Activated naive CD4-positive, alpha-beta T cell treated with anti-CD3 and anti-CD28 coated beads, Interleukin-2, amount 50 U/mL, for 24 hours (primary cell): Measurements from ENCODE around the gene EMSY.

Experiments used
- H3K27ac Mint-ChIP-seq: one replicate; pipeline ENCODE4 v1.8.0; 2021; ENCODE audit warnings: mild to moderate bottlenecking, mixed read lengths
- H3K27me3 Mint-ChIP-seq: one replicate; pipeline ENCODE4 v1.8.0; 2021; ENCODE audit warnings: mixed read lengths
- H3K36me3 Mint-ChIP-seq: one replicate; pipeline ENCODE4 v1.8.0; 2021; ENCODE audit warnings: mixed read lengths
- H3K4me1 Mint-ChIP-seq: one replicate; pipeline ENCODE4 v1.8.0; 2021; ENCODE audit warnings: mixed read lengths
- H3K4me3 Mint-ChIP-seq: one replicate; pipeline ENCODE4 v1.8.0; 2021; ENCODE audit warnings: mild to moderate bottlenecking, mixed read lengths
- H3K9me3 Mint-ChIP-seq: one replicate; pipeline ENCODE4 v1.8.0; 2021; ENCODE audit warnings: mixed read lengths

Gene EMSY

DNA sequence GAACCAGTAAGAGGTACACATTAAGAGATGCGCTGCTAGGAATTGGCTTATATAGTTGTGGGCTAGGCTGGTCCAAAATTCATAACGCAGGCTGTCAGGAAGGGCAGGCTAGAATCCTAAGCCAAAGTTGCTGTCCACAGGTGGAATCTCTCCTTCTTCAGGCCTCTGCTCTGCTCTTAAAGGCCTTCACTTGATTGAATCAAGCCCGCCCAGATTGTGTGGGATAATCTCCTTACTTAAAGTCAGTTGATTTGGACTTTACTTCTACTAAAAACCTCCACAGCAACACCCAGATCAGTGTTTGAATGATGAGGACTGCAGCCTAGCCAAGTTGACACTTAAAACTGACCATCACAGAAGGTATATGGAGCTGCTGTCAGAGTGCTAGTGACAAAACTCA lies 156.9 kb downstream of the EMSY start:
- H3K36me3 Mint-ChIP-seq: no peaks in the 10 kb centered on the region
- no peaks in the 10 kb centered on the region for H3K4me1 Mint-ChIP-seq
- H3K27ac Mint-ChIP-seq: no peak overlapping the region
- H3K9me3 Mint-ChIP-seq: no peaks in the 10 kb centered on the region
- no peaks in the 10 kb centered on the region for H3K27me3 Mint-ChIP-seq
- no peak overlapping the region for H3K4me3 Mint-ChIP-seq

DNA sequence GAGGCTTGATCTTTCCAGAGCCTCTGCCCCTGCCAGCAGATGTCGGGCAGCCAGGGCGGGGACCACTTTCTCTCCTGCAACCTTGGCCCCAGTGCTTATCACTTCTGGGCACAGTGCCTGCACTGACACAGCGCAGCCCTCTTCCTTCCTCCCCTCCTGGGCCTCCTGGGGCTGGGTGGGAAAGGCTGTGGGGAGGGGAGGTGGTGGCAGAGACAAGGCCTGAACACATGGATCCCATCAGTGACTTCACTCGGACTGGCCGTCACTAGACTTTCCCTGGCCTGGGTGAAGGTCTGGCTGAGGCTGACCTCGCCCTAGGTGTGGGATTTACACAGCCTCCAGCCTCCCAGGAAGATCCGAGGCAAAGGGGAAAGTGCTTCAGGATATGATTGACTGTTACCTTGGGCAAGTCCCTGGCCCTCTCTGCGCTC lies 157.6 kb downstream of the EMSY start:
- no peak overlapping the region for H3K27ac Mint-ChIP-seq
- H3K4me3 Mint-ChIP-seq: no peak overlapping the region

More for the DNA sequence above, 157.6 kb downstream of the EMSY start:
- no peaks in the 10 kb centered on the region for H3K36me3 Mint-ChIP-seq
- no peaks in the 10 kb centered on the region for H3K4me1 Mint-ChIP-seq
- H3K27me3 Mint-ChIP-seq: no peaks in the 10 kb centered on the region
- no peaks in the 10 kb centered on the region for H3K9me3 Mint-ChIP-seq
